GM19238 (cell line): ENCODE data around the gene JAG2.

Source experiments
- DNase-seq: peaks from one replicate; pipeline ENCODE4 v3.0.0; 2011; ENCODE audit warnings: low spot score; ENCODE audit not compliant: insufficient read length

Gene JAG2

GRCh38 chr14:105151084-105151837 lies 17.3 kb downstream of the JAG2 start:
- DNase-seq, result no peak

GRCh38 chr14:105150368-105151083 lies 18.1 kb downstream of the JAG2 start:
- DNase-seq, result no peak

DNA sequence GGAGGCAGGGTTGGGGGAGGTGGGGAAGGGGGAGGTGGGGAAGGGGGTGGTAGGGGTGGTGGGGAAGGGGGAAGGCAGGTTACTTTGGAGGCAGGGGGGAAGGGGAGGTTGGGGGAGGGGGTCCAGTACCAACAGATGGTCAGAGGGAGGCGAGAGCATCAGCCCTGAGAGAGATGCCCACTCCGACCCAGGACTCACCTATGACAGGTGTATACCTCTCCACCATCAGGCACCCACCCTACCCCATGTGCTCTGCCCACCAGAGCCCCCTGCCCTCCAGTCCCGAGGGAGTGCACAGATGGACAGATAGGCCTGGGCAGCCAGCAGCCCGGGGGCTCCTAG lies 18.6 kb downstream of the JAG2 start:
- DNase-seq, result no peak

DNA sequence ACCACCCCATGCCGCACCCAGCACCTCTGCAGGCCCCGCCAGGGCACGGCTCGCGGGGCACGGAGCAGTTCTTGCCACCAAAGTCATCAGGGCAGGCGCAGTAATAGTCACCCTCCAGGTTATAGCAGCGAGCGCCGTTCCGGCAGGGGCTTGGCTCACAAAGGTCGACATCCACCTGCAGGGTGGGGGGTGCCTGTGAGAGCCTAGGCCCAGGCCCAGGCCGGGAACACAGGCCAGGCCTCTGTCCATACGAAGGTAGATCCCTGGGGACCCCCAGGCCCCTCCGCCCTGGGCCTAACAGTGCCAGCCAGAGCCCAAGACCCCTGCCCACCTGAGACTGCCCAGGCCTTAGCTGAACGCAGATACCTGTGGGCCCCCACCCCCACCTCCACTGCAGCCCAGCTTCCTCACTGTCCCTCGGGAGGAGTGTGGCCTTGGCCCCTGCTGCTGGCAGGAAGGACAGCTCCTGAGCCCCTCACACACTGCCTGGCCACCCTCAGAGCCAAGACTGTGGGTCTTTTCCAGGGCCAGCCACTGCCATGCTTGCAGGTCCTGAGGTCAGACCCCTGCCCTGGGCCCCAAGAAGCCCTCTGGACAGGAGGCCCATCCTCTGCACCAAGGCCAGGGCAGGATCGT lies 19.3 kb downstream of the JAG2 start:
- DNase-seq, result no peak

- no peak for DNase-seq
Measured at GRCh38 chr14:105148604-105149145, 19.9 kb downstream of the JAG2 start.

DNA sequence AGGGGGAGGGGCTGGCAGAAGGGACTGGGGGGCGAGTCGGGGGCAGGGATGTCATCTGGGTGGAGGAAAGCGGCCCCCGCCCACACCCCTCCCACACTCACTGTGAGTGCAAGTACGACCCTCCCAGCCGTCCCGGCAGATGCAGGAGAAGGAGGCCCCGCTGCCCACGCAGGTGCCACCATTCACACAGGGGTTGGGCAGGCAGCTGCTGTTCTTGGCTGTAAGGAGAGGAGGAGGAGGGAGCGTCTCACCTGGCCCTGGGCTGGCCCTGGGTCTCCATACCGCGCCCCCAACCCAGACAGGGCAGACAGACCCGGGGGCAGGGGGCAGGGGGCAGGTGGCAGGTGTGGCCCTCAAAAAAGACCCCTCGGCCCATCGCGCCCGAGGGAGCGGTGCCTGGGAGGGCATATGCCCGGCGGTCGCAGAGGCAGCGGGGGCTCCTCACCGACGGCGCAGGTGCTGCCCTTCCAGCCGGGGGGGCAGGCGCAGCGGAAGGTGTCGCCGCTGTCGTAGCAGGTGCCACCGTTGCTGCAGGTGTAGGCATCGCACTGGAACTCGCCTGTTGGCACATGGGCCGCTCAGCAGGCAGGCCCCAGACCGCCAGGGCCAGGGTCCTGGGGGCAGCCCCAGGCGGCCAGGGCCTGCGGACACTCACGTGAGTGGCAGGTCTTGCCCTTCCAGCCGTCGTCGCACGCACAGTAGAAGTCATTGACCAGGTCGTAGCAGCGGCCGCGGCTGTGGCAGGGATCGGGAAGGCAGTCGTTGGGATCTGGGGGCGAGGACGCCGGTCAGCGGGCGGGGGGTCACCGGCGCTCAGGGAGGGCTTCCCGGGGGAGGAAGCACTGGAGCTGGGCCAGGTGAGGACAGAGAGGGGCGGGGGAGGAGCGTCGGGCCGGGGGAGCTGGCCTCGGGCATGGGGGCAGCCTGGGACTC lies 20.6 kb downstream of the JAG2 start:
- DNase-seq, result no peak

DNA sequence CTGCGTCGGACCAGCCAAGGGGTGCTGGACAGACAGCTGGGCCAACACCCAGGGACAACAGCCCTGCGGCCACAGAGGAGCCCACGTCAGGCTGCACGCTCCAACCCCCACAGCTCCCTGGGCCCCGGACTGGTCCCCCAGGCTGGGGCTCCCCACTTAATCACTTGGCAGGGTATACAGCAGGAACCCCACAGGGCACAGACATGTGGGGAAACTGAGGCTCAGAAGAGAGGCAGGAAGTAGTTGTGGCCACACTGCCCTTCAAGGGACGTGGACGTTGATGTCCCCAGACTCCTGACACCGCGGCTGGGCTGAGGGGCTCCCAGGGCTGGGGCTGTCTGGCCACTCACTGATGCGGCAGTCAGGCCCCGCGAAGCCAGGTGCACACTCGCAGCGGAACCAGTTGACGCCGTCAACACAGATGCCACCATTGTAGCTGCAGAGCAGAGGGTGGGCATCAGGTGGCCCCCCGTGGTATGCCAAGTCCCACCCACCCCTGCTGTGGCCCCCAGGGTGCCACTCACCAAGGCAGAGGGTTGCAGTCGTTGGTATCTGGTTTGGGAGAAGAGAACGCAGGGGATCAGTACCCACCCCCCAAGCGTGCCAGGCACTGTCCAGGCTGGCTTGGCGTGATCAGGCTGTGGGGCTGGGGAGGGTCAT lies 21.5 kb downstream of the JAG2 start:
- no peak for DNase-seq

GRCh38 chr14:105146181-105146975 lies 22.2 kb downstream of the JAG2 start:
- DNase-seq, result no peak

- DNase-seq, result no peak
Measured at GRCh38 chr14:105145381-105146180, 23.0 kb downstream of the JAG2 start.

GRCh38 chr14:105144666-105145380 lies 23.8 kb downstream of the JAG2 start:
- DNase-seq, result no peak

GRCh38 chr14:105144026-105144665 lies 24.4 kb downstream of the JAG2 start:
- DNase-seq, result no peak

DNA sequence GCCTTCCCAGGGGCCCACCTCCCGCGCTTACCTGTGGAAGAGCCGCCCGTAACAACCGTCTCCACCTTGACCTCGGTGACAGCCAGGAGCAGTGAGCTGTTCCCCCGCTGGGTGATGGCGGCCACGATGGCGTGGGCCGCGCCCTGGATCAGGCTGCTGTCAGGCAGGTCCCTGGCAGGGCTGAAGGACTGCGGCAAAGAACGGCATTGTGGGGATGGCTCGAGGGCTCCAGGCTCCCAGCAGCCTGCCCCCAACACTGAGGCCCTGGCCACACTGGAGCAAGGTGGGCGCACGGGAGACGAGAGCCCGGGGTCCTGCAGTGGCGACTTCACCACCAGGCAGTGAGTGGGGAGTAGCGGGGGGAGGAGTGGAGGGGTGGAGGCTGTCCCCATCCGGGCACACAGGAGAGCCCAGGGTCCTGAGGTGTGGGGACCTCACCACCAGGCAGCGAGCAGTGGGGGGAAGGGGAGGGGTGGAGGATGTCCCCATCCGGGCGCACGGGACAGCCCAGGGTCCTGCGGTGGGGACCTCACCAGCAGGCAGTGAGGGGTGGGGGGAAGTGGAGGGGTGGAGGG lies 25.0 kb downstream of the JAG2 start:
- no peak for DNase-seq

DNA sequence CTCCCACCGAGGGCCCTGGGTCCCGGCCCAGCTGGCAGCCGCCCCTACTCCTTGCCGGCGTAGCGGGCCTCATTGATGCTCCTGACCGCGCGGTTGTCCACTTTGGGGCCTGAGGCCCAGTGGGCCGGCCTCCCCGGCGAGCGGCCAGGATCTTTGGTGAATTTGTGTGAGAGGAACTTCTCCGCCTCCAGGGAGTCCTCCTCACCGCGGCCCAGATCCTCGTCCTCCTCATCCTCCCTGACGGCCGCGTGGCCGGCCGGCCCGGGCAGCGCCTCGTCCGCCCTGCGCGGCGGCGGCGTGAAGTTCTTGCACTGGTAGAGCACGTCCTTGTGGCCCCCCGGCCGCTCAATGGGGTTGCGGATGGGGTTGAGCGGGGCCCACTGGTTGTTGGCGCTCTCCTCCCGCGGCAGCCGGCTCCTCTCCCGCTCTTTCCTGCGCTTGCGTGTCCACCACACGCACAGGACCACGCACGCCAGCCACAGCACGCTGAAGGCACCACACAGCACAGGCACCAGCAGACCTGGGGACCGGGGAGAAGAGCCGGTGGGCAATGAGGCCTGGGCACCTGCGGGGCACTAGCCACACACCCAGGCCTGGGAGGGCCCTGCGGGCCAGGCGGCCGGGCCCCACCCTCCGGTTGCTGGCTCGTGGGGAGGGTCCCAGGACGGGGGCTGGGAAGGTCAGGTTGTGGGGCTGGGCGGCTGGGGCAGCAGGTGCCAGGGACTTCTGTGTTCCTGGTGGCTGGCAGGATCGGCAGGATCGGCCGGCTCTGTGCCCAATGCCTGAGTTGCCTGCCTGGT lies 25.7 kb downstream of the JAG2 start:
- no peak for DNase-seq

GRCh38 chr14:105141486-105142281 lies 26.9 kb downstream of the JAG2 start:
- no peak for DNase-seq

- no peak for DNase-seq
Measured at GRCh38 chr14:105141026-105141425, 27.6 kb downstream of the JAG2 start.

GRCh38 chr14:105140581-105140980 lies 28.0 kb downstream of the JAG2 start:
- no peak for DNase-seq
